NCI-H2081 treated with DMSO at 0.1 percent for 48 hours (cell line): ENCODE results near the gene PCBP3.

Experiments used
- DNase-seq: peaks from one replicate; lab custom pipeline; 2025; lab: John Stamatoyannopoulos, UW

PCBP3 gene

DNA sequence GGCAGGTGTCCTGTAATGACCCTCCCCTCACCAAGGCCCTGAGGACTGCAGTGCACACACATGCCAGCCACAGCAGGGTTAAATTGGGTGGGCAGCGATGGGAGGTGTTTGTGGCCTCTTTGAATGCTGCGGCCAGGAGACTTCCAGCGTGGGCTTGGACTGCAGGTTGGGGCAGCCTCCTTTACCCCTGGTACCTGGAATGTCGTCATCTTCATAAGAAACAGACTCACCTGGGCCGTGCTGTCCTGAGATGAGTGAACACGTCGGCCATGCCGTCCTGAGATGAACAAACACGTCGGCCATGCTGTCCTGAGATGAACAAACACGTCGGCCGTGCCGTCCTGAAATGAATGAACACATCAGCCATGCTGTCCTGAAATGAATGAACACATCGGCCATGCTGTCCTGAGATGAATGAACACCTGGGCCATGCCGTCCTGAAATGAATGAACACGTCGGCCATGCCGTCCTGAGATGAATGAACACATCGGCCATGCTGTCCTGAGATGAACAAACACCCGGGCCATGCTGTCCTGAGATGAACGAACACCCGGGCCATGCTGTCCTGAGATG, 288.0 kb downstream of the PCBP3 start:
- no peak for DNase-seq

DNA sequence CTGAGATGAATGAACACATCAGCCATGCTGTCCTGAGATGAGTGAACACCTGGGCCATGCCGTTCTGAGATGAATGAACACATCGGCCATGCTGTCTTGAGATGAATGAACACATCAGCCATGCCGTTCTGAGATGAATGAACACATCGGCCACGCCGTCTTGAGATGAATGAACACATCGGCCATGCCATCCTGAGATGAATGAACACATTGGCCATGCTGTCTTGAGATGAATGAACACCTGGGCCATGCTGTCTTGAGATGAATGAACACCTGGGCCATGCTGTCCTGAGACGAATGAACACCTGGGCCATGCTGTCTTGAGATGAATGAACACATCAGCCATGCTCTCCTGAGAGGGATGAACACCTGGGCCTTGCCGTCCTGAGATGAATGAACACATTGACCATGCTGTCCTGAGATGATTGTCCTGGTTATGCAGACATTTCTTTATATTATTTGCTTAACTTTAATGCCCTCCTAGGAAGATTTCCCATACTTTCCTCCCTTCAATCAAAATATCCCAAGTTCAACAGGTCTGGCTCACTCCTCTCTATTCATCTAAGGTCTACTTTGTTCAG, 289.5 kb downstream of the PCBP3 start:
- no peak for DNase-seq

DNA sequence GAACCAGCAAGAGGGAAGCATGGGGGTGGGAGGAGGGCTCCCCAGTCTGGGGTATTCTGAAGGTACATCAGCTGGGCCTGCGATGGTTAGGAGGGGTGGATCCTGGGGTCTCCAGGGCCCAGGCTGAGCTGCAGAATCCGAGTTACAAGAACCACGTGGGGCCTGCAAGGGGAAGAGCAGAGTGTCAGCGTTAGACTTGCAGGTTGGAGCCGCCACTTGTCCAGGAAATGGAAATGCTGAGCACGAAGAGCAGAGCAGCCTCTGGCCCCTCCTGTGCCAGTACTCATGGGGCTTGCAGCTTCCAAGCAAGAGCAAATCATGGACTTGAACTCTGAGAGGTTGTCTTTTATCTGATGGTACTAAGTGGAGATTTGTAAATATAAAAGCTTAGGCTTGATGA, 290.6 kb downstream of the PCBP3 start:
- no peak for DNase-seq

DNA sequence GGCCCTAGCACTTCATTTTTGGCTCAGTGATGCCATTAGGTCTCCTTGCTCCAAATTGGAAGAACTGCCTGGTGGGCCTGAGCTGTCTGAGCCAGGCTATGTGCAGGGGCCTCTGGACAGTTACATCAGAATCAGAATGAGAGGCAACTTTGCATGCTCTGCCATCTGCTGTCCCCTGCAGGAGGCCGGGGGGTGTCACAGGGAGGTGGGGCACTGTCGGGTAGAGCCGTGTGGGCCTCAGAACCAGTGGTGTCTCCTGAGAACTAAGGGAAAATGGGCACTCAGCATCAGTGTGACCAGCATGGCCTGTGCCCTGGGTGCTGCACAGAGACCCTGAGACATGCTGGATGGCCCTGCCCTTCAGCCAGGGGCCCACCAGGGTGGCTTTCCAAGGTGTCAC, 291.0 kb downstream of the PCBP3 start:
- DNase-seq = no peak

DNA sequence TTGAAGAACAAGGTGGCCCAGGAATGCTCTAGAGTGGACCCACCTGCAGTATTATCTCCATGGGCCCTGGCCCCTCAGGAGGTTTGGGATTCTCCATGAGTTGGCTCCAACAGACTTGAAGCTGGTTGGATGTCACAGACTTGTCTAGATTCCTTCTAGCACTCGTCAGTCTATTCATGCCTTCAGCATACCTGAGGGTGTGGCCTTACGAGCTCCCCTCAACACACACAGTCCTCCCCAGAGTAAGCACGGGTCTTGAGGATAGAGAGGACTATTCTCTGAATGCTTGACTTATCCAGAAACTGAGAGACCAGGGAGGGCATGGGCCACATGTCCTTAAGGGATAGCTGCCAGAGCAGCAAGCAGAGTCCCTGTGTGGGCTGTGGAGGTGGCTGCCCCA, 292.1 kb downstream of the PCBP3 start:
- DNase-seq = no peak

GRCh38 chr21:45937721-45938452, 294.4 kb downstream of the PCBP3 start:
- no peak for DNase-seq

- no peak for DNase-seq
Measured at GRCh38 chr21:45938453-45938755, 294.9 kb downstream of the PCBP3 start.

DNA sequence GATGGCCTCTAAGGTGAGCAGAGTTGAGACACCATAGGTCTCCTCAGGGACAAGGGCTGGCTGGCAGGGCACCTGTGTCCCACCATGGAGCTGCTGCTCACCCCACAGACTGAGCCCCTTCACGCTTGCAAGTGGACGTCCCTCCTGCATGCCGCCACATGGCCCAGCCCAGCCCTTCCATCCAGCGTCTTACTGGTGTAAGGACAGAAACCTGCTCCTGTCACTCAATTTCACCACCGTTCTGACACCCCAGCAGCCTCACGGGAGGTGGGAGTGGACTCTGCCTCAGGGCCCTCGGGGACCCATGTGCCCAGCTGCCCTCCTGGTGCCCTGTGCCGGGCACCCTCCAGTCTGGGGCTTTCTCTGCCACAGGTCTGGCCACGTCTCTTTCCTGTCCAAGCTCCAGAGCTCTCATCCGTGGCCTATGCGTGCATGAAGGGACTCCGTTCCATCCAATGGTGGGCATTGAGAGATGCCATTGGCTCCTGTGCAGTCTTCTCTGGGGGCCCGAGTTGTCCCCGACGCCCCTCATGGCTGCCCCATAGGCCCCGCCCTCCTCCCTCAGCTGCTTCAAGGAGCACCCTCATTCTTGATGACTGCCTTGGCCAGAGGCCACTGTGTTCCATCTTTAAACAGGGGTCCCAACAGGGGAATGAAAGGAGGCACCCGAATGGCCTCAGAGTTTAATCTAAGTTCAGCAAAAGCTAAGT, 295.4 kb downstream of the PCBP3 start:
- no peak for DNase-seq

- DNase-seq = no peak
Measured at GRCh38 chr21:45939521-45940045, 296.1 kb downstream of the PCBP3 start.

DNA sequence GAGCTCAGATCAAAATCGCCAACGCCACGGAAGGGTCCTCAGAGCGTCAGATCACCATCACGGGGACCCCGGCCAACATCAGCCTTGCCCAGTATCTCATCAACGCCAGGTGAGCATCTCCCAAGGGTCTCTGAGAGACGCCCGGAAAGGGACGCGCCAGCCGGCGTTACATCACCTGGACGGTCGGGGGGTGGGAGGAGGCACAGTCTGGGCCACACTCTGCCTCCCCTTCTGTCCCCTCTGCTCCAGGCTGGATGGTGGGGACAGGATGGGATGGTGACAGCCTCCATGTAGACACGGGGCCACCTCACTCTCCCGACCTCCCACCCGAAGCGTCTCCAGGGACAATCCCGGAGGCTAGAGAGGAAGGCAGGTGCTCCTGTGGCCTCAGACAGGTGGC, 296.6 kb downstream of the PCBP3 start:
- no peak for DNase-seq

GRCh38 chr21:45940621-45941337, 297.3 kb downstream of the PCBP3 start:
- DNase-seq = no peak

DNA sequence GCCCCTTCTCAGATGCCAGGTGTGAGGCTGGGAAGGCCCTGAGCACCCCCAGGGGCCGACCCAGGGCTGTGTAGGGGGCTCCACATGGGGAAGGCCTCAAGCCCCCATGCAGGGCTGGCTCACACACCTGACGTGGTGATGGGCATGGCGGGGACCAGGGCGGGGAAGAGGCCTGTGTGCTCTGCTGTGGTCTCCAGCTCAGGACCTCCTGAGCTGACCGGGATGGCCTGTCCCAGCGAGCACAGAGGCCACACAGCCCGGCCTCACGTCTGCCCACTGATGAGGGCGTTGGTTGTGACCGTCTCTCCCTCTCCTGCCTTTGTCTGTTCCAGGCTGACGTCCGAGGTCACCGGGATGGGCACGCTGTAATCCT, 297.8 kb downstream of the PCBP3 start:
- DNase-seq = no peak

DNA sequence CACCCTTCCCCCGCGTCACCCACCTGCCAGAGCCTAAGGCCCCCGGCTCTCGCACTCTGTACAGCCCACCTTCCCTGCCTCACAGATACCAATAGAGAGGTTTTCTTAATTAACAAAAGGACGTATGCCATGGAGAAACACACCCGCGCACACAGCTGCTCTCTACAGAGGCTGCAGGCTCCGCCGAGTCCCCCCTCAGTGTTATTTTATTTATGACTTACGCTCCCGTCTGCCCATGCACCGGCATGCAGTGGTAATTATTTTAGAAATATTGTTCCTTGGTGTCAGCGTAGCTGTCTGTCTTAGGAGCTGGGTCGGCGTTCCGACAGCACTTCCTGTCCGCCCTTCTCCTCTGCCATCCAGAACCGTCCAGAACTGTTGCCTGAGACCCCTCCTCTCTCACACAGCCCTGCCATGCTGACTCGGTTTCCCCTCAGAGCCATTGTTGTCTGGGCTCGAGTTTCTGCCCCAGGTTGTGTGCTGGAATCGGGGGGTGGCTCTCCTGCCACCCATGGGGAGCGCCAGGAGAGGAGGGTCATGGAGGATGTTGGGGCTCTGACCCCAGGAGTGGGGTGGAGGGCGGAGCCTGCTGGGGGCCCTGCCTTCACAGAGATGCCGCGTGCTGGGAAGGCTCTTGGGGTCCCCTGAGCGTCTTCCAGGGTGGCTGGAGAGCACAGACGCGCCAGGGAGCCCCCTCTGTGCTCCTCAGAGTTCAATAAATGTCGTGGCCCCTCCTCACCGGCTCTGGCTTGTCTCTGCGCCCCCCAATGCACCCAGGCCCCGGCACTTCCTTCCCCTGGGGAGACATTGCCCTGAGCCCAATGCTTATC, 298.4 kb downstream of the PCBP3 start:
- no peak for DNase-seq

DNA sequence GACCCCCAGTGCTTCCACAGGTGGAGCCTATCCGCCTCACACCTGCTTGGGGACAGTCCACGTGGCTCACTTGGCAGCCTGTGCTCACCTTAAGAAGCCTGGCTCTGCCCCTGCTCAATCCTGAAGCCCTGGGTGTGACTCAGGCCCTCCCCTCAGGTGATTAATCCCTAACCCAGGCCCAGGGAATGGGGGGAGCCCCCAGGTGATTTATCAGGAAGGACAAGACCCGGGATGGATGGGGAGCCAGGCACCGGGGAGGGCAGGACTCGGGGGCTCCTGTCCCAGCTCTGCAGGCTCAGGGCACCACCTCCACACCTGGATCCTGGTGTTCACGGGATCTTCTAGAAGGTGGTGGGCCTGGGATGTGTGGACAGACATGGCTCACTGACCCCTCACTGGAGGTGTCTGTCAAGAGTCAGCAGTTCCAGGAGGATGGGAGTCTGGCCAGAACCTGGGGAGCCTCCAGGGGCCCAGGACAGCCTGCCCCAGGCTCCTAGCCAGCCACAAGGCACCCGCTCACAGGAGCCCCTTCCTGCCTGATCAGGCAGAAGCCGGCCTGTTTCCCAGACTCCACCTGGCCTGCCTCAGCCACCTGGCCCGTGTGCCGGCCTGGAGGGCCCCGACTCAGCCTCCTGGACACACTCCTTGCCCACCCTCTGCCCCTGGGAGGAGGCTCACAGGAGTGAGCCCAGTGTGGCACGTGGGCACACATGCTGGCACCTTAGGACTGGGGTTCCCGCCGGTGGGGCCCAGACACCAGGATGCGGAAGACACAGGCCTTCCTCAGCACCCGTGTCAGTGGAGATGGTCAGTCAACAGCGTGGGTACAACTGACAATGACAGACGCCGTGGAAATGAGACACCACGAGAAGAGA, 299.5 kb downstream of the PCBP3 start:
- DNase-seq = no peak

DNA sequence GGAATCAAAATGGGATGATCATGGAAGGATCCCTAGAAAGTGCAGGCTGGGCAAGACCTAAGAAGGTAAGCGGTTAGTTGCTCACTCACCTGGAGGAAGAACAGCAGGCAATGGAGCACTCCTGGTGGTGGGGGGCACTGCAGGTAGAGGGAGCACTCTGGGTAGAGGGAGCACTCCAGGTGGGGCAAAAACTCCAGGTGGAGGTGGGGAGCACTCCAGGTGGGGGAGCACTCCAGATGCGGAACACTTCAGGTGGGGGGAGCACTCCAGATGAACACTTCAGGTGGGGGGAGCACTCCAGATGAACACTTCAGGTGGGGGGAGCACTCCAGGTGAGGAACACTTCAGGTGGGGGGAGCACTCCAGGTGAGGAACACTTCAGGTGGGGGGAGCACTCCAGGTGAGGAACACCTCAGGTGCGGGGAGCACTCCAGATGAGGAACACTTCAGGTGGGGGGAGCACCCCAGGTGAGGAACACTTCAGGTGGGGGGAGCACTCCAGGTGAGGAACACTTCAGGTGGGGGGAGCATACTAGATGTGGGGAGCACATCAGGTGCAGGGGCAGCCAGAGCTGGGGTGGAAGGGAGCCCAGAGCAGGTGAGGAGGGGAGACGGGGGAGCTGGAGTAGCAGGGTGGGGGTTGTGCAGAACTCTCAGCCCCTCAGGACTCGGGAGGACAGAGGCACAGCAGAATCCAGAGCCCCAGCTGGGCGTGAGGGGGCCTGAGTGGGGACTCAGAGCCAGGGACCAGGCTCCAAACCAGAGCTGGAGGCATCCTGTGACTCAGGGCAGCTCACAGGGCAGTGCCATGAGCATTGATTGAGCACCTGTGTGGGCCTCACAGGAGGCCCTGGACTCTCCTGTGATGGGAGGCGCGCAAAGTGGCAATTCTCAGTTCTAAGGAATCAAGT, 300.4 kb downstream of the PCBP3 start:
- DNase-seq = no peak

- no peak for DNase-seq
Measured at GRCh38 chr21:45944601-45945000, 301.1 kb downstream of the PCBP3 start.

GRCh38 chr21:45945066-45945867, 301.7 kb downstream of the PCBP3 start:
- no peak for DNase-seq

GRCh38 chr21:45945868-45946210, 302.3 kb downstream of the PCBP3 start:
- DNase-seq = no peak

DNA sequence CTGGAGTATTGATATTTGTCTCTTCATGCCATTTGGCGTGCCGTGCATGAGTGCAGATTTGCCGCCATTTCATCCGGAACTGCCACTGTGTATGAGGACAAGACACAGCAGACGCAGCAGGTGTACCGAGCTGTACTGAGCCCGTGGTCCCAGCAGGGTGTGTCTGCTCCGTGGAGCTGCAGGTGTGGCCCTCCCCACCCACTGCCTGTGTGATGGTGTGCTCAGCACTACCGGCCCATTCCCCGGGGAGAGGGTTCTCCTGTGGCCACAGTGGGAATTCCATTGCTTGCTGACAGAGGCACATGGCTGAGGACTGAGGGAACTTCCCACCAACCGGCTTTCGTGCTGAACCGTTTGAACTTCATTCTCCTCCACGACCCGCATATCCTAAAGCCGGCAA, 303.8 kb downstream of the PCBP3 start:
- no peak for DNase-seq
